Glutamatergic neuron (in vitro differentiated cells): Measurements from ENCODE around the gene CCDC87. TPM values are rescaled to one million over a fixed set of nuclear protein-coding genes. Genes with fewer than 3 reads are reported as not detected.

Experiments
- DNase-seq: peaks from one replicate; pipeline ENCODE4 v3.0.0; 2022
- H3K27ac Mint-ChIP-seq: one replicate; pipeline ENCODE4 v1.8.0; 2020; ENCODE audit warnings: mild to moderate bottlenecking, mixed read lengths, inconsistent platforms; ENCODE audit not compliant: unreplicated experiment
- H3K27me3 Mint-ChIP-seq: one replicate; pipeline ENCODE4 v1.8.0; 2020; ENCODE audit warnings: mild to moderate bottlenecking, moderate library complexity, mixed read lengths, inconsistent platforms; ENCODE audit not compliant: unreplicated experiment
- H3K36me3 Mint-ChIP-seq: one replicate; pipeline ENCODE4 v1.8.0; 2020; ENCODE audit warnings: mild to moderate bottlenecking, mixed read lengths, inconsistent platforms; ENCODE audit not compliant: unreplicated experiment
- H3K4me1 Mint-ChIP-seq: one replicate; pipeline ENCODE4 v1.8.0; 2020; ENCODE audit warnings: mild to moderate bottlenecking, low read depth, mixed read lengths, inconsistent platforms; ENCODE audit not compliant: unreplicated experiment
- H3K4me3 Mint-ChIP-seq: one replicate; pipeline ENCODE4 v1.8.0; 2020; ENCODE audit warnings: mild to moderate bottlenecking, mixed read lengths, inconsistent platforms; ENCODE audit not compliant: unreplicated experiment
- H3K9me3 Mint-ChIP-seq: one replicate; pipeline ENCODE4 v1.8.0; 2020; ENCODE audit warnings: mild to moderate bottlenecking, moderate library complexity, mixed read lengths, inconsistent platforms; ENCODE audit not compliant: unreplicated experiment
- total RNA-seq: library from RNA; stranded (reverse); fragmentation: NEBNext Ultra II Directional; extraction: Animal tissue kit (Norgen Biotek cat#: 25700); gene quantifications from one replicate; pipeline ENCODE4 v1.2.1, GENCODE V29; 2021; ENCODE audit not compliant: unreplicated experiment
- TF ChIP-seq, protein P1 (sequence below): fragments of 200-600 bp; sonication (generic); IDR thresholded peaks from one replicate; pipeline ENCODE4 v1.5.0; 2021; ENCODE audit not compliant: partially characterized antibody, unreplicated experiment

Gene CCDC87
- total RNA-seq, 1 donor from 2014 or later, result 0.51 TPM

DNA sequence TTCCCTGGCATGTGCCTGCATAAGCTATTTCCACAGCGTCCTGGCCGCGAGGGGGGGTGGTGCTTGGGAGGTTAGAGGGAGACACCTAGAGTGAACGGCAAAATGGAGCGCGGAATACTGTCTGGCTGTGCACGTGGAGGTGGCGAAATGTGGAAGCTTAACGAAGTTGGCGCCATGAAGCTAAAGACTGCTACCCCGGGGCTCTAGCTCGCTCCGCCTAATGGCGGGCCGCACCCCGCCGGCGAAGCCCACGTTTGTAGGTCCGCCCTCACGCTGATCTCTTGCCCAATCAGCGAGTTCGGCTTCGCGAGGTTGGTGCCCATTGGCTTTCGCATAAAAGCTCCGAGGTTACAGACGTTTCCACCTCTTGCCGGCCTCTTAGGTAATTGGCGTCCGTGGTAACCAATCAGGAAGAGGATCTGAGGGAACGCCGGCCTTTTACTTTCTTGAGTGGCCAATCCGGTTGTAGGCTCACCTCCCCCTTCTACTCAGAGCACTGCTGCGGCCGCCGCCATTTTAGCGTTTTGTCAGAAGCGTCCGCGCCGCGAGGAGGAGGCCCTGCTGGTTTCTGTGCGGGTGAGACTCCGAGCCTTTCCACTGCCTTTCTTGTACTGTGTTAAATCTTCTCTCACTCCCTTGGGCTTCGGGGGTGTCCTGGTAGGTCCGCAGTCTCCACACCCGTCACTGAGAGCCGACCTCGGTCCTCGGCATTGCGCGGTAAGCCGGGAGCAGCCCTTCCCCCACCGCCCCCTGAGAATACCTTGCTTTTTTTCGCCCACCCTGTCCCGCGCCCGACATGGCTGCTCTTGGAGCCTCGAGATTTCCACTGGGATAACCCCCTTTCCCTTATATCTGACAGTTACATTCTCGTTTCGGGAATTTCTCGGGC, 45.6 kb upstream of the CCDC87 start, which contains the start of gene RBM4:
TSS of gene RBM4 (plus strand) at position 527 of the 889 bp plus-strand sequence. CDS start 1,009 bp downstream, outside the sequence.
- peak within 1 kb of the TSS; percentile 100 for H3K27ac Mint-ChIP-seq
- H3K36me3 Mint-ChIP-seq, result no peaks in the 10 kb centered on the region

DNA sequence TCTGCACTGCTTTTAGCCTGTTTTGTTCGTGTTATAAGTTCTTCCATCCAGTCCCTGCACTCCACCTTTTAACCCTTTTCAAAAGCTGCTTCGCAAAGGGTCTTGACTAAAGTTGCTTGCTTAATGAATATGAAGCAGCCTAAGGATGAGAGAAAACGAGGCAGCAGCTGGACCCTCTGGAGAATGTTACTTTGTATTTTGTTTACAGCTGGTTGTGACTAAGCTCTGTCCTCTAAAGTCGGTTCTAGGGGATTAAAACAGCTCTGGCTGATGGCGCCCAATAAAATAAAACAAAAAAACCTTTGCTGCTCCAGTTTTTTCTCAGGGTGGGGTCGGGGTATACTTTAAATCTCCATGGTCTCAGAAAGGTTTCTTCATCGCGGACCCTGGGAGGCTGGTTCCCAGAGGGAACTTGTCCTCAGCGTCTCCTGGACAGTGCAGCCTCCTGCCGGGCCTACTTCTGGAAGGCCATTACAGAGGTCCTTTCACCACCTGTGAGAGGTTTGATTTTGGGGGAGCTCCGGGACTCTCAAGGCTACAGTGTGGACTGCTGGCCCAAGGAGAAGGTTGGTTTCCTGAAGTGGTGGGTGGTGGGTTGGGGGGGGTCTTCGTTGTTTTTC, 44.8 kb upstream of the CCDC87 start:
- peaks cover 34% of the 10 kb centered on the region for H3K4me1 Mint-ChIP-seq
- peaks cover 7% of the 10 kb centered on the region for H3K9me3 Mint-ChIP-seq
- peaks cover 11% of the 10 kb centered on the region for H3K27me3 Mint-ChIP-seq
- DNase-seq, result no peak
- H3K36me3 Mint-ChIP-seq, result no peaks in the 10 kb centered on the region
- TF ChIP-seq, protein P1, sequence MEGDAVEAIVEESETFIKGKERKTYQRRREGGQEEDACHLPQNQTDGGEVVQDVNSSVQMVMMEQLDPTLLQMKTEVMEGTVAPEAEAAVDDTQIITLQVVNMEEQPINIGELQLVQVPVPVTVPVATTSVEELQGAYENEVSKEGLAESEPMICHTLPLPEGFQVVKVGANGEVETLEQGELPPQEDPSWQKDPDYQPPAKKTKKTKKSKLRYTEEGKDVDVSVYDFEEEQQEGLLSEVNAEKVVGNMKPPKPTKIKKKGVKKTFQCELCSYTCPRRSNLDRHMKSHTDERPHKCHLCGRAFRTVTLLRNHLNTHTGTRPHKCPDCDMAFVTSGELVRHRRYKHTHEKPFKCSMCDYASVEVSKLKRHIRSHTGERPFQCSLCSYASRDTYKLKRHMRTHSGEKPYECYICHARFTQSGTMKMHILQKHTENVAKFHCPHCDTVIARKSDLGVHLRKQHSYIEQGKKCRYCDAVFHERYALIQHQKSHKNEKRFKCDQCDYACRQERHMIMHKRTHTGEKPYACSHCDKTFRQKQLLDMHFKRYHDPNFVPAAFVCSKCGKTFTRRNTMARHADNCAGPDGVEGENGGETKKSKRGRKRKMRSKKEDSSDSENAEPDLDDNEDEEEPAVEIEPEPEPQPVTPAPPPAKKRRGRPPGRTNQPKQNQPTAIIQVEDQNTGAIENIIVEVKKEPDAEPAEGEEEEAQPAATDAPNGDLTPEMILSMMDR, result no peak
- H3K27ac Mint-ChIP-seq, result peak overlapping the region; percentile 100
- peak overlapping the region; percentile 93 for H3K4me3 Mint-ChIP-seq

More for the DNA sequence above, 45.6 kb upstream of the CCDC87 start, which contains the start of gene RBM4:
- H3K27me3 Mint-ChIP-seq, result peaks cover 16% of the 10 kb centered on the region
- TF ChIP-seq, protein P1, result no peak
- H3K4me3 Mint-ChIP-seq, result peak within 1 kb of the TSS; percentile 93
- peaks cover 10% of the 10 kb centered on the region for H3K9me3 Mint-ChIP-seq
- H3K4me1 Mint-ChIP-seq, result peaks cover 42% of the 10 kb centered on the region
- peak; percentile 92 for DNase-seq

DNA sequence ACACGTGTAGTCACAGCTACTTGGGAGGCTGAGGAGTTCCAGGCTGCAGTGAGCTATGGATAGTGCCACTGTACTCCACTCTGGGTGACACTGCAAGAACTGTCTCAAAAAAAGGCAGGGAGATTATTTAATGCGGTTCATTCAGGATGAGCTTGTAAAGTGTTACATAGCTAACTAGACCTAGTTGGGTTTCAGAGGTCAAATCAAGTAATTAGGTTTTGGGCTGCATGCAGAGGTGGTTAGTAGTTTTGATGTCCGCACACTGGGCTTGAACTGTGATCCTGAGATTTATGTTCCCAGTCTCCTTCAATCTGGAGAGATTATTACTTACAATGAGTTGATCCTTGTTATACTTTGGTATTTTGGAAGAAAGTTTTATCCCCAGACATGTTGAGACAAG, 43.5 kb upstream of the CCDC87 start:
- no peak for DNase-seq

DNA sequence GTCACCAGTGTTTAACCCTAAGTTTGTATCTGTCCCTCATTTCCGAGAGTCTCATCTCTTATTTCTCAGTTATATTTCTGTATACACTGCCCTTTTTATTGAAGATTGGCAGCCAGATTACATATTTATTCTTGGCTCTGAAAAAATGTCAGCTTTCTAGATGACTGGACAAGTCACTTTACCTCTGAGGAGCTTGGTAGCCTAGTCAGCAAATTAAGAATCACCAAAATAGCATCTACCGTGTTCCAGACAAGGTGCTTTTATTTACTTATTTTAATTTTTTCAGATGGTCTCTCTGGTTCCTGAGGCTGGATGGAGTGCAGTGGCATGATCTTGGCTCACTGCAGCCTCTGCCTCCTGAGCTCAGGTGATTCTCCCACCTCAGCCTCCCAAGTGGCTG, 40.1 kb upstream of the CCDC87 start:
- TF ChIP-seq, protein P1, result no peak
- no peaks in the 10 kb centered on the region for H3K36me3 Mint-ChIP-seq

More for the DNA sequence above, 43.5 kb upstream of the CCDC87 start:
- Mint-ChIP-seq H3K4me1 (peaks cover 24% of the 10 kb centered on the region), H3K4me3 (no peak overlapping the region), H3K27ac (peak overlapping the region; percentile 68), H3K27me3 (peaks cover 11% of the 10 kb centered on the region), H3K36me3 (no peaks in the 10 kb centered on the region), H3K9me3 (peaks cover 7% of the 10 kb centered on the region)
- TF ChIP-seq, protein P1, result no peak

DNA sequence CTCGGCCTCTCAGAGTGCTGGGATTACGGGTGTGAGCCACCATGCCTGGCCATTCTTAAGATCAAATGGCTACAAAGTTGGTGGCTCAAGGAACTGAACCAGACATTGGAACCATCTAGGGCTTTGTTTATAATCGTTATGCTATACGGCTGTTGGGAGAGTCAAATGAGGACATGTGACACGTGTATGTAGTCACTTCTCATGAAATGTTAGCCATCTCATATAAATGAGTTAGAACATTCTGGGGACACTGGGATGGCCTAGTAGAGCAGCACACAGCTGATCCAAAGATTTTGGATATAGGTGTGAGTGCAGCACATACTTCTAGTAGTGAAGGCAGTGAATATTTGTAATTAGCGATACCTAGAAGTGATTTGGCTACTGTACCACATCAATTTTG, 39.0 kb upstream of the CCDC87 start:
- Mint-ChIP-seq H3K9me3 (no peaks in the 10 kb centered on the region), H3K4me3 (no peak overlapping the region), H3K4me1 (peaks cover 17% of the 10 kb centered on the region), H3K36me3 (no peaks in the 10 kb centered on the region), H3K27ac (peak overlapping the region; percentile 6), H3K27me3 (peaks cover under 1% of the 10 kb centered on the region)
- no peak for DNase-seq
- TF ChIP-seq, protein P1, result no peak

More for the DNA sequence above, 40.1 kb upstream of the CCDC87 start:
- DNase-seq, result no peak
- H3K27ac Mint-ChIP-seq, result no peak overlapping the region
- H3K9me3 Mint-ChIP-seq, result no peaks in the 10 kb centered on the region
- H3K4me3 Mint-ChIP-seq, result no peak overlapping the region
- peaks cover 22% of the 10 kb centered on the region for H3K4me1 Mint-ChIP-seq
- H3K27me3 Mint-ChIP-seq, result peaks cover 2% of the 10 kb centered on the region
